GM21529 (cell line): ENCODE data around the gene CMTM2.
"Not testable (repeated sequence)": the region's sequence is repeated elsewhere in the genome, so short reads cannot be mapped to it uniquely, and the experiment has no call there.

Source experiments
- ATAC-seq: cut with Tn5 transposase; IDR thresholded peaks from one replicate; pipeline ENCODE4 v1.9.1; 2021; ENCODE audit not compliant: unreplicated experiment

The CMTM2 gene

GRCh38 chr16:66581246-66581952, 2.1 kb downstream of the CMTM2 start:
- ATAC-seq: no peak

DNA sequence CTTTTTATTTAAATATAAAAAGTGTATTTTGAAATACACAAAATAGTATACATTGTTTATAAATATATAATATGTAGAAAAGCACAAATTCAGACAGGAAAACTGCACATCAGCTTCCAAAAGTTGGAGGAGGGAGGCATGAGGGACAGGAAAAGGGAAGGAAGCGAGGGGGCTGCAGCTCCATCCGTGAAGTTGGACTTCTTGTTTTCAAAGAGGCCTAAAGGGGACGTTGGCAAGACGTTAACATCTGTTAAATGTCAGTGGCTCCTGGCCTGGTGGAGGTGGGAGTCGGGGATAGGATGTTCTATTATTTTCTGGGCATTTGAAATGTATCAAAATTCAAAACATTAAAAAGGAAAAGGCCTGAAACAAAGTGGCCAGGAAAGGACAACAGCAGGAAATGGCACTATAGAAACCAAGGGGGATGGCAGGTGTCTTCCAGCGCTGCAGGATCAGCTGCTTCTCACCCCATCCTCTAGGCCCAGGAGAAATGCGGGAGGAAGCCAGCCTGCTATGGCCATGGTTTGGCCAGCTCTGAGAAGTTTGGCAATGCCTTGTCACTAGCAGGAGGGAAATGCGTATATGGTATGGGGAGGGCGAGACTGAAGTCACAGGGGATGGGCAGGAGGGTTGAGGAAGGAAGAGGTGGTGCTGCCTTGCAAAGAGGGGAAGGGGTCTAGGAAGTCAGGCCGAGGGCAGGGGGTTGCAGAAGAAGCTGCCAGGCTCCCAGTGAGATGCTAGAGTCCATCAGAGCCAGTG, 6.4 kb downstream of the CMTM2 start:
- no peak for ATAC-seq

- ATAC-seq: no peak
Measured at GRCh38 chr16:66587881-66588600, 8.8 kb downstream of the CMTM2 start.

DNA sequence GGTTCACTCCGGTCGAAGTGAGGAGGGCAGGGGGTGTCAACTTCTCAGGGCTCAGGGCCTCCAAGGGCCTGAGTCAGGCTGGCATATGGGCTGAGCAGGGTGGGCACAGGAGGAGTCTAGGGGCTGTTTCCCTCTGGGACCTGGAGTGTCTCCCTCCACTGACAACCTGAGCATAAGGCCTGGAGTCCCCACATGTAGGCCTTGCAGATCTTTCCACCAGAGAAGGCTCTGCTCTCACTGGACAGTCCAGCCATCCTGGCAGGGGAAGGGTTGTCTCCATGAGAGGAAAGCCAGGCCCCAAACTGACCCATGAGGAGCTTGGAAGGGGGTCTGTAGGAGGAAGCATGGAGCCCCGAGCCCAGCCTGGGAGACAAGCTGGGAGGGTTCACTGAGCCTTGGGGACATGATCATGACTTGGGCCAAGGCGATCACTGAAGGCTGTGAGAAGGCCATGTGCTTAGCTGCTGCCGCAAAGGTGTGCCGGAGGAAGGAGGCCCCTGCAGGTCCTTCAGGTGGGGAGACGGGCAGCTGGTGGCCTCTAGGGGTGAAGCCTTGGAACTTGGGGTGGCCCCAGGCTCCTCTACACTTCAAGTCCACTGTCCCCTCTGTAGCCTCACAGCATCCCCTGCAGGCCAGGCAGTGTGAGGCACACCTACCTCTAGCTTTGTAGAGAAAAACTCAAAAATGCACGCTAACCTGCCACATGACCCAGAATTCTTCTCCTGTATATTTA, 9.9 kb downstream of the CMTM2 start:
- ATAC-seq: peak; percentile 83

DNA sequence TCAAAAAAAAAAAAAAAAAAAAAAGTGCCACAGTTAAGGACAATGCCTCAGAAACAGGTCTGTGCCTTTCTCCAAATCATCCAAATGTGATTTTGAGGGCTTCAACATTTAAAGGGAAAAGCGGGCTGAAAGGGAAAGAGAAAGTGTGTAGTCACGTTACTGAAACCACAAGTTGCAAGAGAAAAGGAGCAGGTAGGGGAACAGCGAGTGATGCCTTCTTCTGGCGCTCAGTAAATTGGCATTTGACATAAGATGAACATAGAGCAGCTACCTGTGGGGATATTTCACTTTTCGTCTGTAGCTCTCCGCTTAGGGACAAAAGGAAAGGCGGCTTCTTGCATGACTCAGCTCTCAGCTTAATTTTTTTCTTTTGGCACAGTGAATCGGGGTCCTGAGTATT, 11.1 kb downstream of the CMTM2 start:
- no peak for ATAC-seq

DNA sequence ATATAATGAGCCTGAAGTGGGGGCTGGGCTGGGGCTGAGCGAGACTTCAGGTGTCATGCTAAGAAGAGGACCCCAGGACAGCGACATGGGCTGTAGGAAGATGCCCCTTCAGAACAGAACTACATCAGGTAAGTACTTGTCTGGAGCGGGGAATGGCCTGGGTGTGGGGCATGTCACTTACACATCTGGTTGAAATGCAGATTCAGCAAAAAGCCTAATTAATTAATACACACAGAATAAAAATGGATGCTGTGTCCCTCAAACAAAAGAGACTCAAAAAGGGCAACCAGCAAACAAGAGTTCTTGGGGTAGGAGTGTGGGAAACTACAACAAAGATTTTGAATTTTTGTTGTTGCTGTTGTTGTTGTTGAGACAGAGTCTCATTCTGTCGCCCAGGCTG, 11.8 kb downstream of the CMTM2 start:
- ATAC-seq: no peak

GRCh38 chr16:66592241-66592640, 13.0 kb downstream of the CMTM2 start:
- ATAC-seq: no peak

DNA sequence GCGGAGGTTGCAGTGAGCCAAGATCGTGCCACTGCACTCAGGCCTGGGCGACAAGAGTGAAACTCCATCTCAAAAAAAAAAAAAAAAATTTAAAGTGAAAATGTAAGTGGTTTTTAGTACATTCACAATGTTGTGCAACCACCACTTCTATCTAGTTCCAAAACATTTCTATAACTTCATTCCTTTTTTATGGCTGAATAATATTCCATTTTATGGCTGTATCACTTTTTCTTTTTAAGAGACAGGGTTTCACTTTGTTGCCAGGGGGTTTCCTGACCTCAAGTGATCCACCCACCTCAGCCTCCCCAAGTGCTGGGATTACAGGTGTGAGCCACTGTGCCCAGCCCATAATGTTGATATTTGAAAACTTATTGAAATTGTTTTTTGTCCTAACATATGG, 13.6 kb downstream of the CMTM2 start:
- no peak for ATAC-seq

DNA sequence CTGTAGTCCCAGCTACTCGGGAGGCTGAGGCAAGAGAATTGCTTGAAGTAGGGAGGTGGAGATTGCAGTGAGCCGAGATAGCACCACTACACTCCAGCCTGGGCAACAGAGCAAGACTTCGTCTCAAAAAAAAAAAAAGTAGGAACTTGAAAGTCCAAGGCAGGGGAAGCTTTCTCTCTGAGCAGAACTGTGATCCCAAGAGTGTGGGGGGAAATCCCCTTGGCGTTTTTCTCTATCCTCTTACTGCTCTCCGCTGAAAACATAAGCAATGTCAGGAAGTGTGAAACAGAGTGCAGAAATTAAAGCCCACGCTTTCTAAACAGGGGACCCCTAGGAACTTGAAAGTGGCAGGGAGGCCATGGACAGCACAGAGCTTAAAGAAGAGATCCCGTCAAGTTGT, 15.5 kb downstream of the CMTM2 start:
- peak; percentile 68 for ATAC-seq

- not testable (repeated sequence) for ATAC-seq
Measured at GRCh38 chr16:66596559-66596958, 17.3 kb downstream of the CMTM2 start.

GRCh38 chr16:66596986-66597848, 18.0 kb downstream of the CMTM2 start:
- no peak for ATAC-seq

GRCh38 chr16:66598111-66598510, 18.8 kb downstream of the CMTM2 start:
- ATAC-seq: no peak

DNA sequence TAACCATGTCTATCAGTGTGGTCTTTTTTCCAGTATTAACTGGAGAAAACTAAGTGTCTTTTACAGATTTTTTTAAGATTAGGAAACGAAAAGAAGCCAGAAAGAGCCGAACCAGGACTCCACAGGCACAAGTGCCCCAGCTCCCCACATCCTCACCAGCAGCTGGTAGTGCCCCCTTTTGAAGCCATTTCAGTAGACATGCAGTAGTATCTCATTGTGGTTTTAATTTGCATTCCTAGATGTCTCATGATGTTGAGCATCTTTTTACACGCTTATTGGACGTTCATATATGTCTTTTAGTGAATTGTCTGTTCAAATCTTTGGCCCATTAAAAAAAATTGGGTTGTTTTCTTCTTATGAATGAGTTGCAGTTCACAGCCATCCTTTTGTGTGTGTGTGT, 20.5 kb downstream of the CMTM2 start:
- ATAC-seq: no peak

- no peak for ATAC-seq
Measured at GRCh38 chr16:66600477-66600876, 21.2 kb downstream of the CMTM2 start.

GRCh38 chr16:66601471-66601870, 22.2 kb downstream of the CMTM2 start:
- no peak for ATAC-seq

- ATAC-seq: no peak
Measured at GRCh38 chr16:66603537-66604375, 24.5 kb downstream of the CMTM2 start.

GRCh38 chr16:66604376-66605176, 25.3 kb downstream of the CMTM2 start, which contains the start of gene CMTM3:
Gene CMTM3 (plus strand): TSS chr16:66604704. CDS start chr16:66604806, 102 bp downstream.
- ATAC-seq: peak; percentile 48

DNA sequence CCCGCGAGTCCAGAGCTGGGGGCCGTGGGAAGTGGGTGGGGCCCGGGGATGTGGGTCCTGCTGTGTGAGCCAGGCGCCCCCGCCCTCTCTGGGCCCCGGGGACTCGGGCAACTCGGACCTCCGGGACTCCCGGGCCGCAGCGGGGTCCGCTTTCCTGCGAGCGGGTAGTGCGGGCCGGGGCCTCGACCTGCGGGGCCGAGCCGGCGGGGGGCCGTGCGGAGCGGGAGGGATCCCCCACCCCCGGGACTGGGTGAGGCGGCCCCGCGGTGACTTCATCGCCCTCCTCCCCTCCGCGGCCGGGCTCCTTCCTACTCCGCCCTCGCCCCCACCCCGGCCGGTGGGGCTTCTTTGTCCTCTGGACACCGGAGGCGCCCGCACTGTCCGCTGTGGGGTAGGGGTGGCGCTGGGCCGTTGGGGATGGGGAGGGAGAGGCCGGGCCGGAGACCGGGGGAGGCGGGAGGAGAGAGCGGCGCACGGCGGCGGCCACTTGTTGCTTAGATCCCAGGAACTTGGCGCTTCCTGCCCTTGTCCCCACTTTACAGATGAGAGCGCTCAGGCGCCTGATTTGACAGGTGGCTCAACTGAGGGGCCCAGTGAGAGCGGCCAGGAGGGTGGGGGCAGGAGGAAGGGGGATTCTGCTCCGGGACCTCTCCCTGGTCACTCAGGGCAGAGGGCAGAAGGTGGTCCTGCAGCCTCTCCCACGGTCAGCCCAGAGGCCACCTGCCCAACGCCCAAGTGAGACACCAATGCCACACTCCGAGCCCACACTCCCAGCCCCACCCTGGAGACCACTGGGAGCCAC, 26.1 kb downstream of the CMTM2 start:
- peak; percentile 9 for ATAC-seq
